ENCODE measurements around the gene NSF. TPM values are rescaled to one million over a fixed set of nuclear protein-coding genes. Genes with fewer than 3 reads are reported as not detected.
"Not testable (repeated sequence)": the region's sequence is repeated elsewhere in the genome, so short reads cannot be mapped to it uniquely, and the experiment has no call there.

NSF gene
- polyA plus RNA-seq, 2 of the 4 experiments (the other 2 are of a cell fraction): 30.1 to 63.1 TPM

GRCh38 chr17:46791531-46791930 is 201.1 kb downstream of the NSF start (continued):
- TF ChIP-seq EHMT2 (IDR thresholded peaks at IDR 0.05; ENCODE audit: low read depth) (no peak), ELK1 (IDR thresholded peaks at IDR 0.05; ENCODE audit: low read depth, low read length) (no peak)

GRCh38 chr17:46792071-46792470 is 201.6 kb downstream of the NSF start:
- DNase-seq (ENCODE audit: low read depth in 1 of 2, low spot score in 1 of 2) (no peak), FAIRE-seq (no peak), ATAC-seq (no peak)
- Histone ChIP-seq H3K4me1 (peaks cover 14% of the 10 kb centered on the region), H3K4me3 (no peak overlapping the region), H3K27ac (no peak overlapping the region), H3K4me2 (no peak overlapping the region), H3K9me3 (no peaks in the 10 kb centered on the region)
- 73% methylated on average over 4 of the region's 4 CpGs for WGBS (ENCODE audit: missing lambda C conversion rate)
- TF ChIP-seq REST (IDR thresholded peaks at IDR 0.05) (no peak), HEYL (CRISPR knock-in tag; IDR thresholded peaks at IDR 0.05) (no peak), ZFP36 (IDR thresholded peaks at IDR 0.05; ENCODE audit: borderline replicate concordance, partially characterized antibody) (no peak), USF2 (IDR thresholded peaks at IDR 0.05) (no peak), CBX8 (IDR thresholded peaks at IDR 0.05) (no peak), HES2 (IDR thresholded peaks at IDR 0.05) (no peak), CTCF (IDR thresholded peaks at IDR 0.05) (no peak), BCL3 (IDR thresholded peaks at IDR 0.05) (no peak)
- POLR2A ChIA-PET: no interaction called here
- CTCF ChIA-PET: interaction anchor here (1.2 kb wide), 1 partner anchor 9 kb away, joined by 3 read pairs; no protein-coding TSS in a partner anchor

- H3K4me1 ChIP-seq: peaks cover 14% of the 10 kb centered on the region
- 87% methylated on average over 6 of the region's 6 CpGs for WGBS (ENCODE audit: missing lambda C conversion rate)
- H3K4me2 ChIP-seq; DNase-seq (ENCODE audit: low read depth in 1 of 2, low spot score in 1 of 2); ATAC-seq; H3K9me3 ChIP-seq; H3K27ac ChIP-seq; POLR2A ChIA-PET; FAIRE-seq; H3K4me3 ChIP-seq: not testable (repeated sequence)
- CTCF ChIA-PET: interaction anchor here (1.2 to 2.7 kb wide), 4 partner anchors 10 to 49 kb away, joined by 3 to 13 read pairs (median 5); no protein-coding TSS in a partner anchor
Measured at GRCh38 chr17:46793023-46793422, 202.6 kb downstream of the NSF start.
